ENCODE results near the gene PCCA.
"Not testable (repeated sequence)": the region's sequence is repeated elsewhere in the genome, so short reads cannot be mapped to it uniquely, and the experiment has no call there.

Gene PCCA

GRCh38 chr13:100148422-100148821, 59.5 kb downstream of the PCCA start:
- ATAC-seq: no peak
- no peak for TF ChIP-seq BACH2 (CRISPR knock-in tag; IDR thresholded peaks at IDR 0.05; ENCODE audit: borderline replicate concordance)
- TF ChIP-seq ZNF8 (CRISPR knock-in tag; IDR thresholded peaks at IDR 0.05): no peak
- TF ChIP-seq POU6F1 (CRISPR knock-in tag; IDR thresholded peaks at IDR 0.05; ENCODE audit: borderline replicate concordance, low read depth): no peak

GRCh38 chr13:100149389-100149788, 60.5 kb downstream of the PCCA start:
- TF ChIP-seq ZC3H10 (CRISPR knock-in tag; IDR thresholded peaks at IDR 0.05) (no peak), TSHZ2 (CRISPR knock-in tag; IDR thresholded peaks at IDR 0.05) (no peak), ISL1 (CRISPR knock-in tag; IDR thresholded peaks at IDR 0.05) (no peak), SNAI2 (CRISPR knock-in tag; IDR thresholded peaks at IDR 0.05) (no peak), ZNF8 (CRISPR knock-in tag; IDR thresholded peaks at IDR 0.05) (no peak), ZFP3 (CRISPR knock-in tag; IDR thresholded peaks at IDR 0.05) (no peak), TCF4 (CRISPR knock-in tag; IDR thresholded peaks at IDR 0.05; ENCODE audit: borderline replicate concordance) (no peak), POU6F1 (CRISPR knock-in tag; IDR thresholded peaks at IDR 0.05; ENCODE audit: borderline replicate concordance, low read depth) (no peak), BACH2 (CRISPR knock-in tag; IDR thresholded peaks at IDR 0.05; ENCODE audit: borderline replicate concordance) (no peak), RARB (CRISPR knock-in tag; IDR thresholded peaks at IDR 0.05) (no peak), ZFP30 (CRISPR knock-in tag; IDR thresholded peaks at IDR 0.05) (no peak), CSDC2 (CRISPR knock-in tag; IDR thresholded peaks at IDR 0.05) (no peak), ZNF70 (CRISPR knock-in tag; IDR thresholded peaks at IDR 0.05) (no peak), GLIS3 (CRISPR knock-in tag; IDR thresholded peaks at IDR 0.05) (no peak), OSR1 (CRISPR knock-in tag; IDR thresholded peaks at IDR 0.05) (no peak), CREB5 (CRISPR knock-in tag; IDR thresholded peaks at IDR 0.05; ENCODE audit: low read depth) (no peak), ARNTL (CRISPR knock-in tag; IDR thresholded peaks at IDR 0.05; ENCODE audit: borderline replicate concordance, low read depth) (no peak)
- TF ChIP-seq, protein P1, sequence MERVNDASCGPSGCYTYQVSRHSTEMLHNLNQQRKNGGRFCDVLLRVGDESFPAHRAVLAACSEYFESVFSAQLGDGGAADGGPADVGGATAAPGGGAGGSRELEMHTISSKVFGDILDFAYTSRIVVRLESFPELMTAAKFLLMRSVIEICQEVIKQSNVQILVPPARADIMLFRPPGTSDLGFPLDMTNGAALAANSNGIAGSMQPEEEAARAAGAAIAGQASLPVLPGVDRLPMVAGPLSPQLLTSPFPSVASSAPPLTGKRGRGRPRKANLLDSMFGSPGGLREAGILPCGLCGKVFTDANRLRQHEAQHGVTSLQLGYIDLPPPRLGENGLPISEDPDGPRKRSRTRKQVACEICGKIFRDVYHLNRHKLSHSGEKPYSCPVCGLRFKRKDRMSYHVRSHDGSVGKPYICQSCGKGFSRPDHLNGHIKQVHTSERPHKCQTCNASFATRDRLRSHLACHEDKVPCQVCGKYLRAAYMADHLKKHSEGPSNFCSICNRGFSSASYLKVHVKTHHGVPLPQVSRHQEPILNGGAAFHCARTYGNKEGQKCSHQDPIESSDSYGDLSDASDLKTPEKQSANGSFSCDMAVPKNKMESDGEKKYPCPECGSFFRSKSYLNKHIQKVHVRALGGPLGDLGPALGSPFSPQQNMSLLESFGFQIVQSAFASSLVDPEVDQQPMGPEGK (CRISPR knock-in tag; IDR thresholded peaks at IDR 0.05; ENCODE audit: borderline replicate concordance): no peak
- TF ChIP-seq, protein P2, sequence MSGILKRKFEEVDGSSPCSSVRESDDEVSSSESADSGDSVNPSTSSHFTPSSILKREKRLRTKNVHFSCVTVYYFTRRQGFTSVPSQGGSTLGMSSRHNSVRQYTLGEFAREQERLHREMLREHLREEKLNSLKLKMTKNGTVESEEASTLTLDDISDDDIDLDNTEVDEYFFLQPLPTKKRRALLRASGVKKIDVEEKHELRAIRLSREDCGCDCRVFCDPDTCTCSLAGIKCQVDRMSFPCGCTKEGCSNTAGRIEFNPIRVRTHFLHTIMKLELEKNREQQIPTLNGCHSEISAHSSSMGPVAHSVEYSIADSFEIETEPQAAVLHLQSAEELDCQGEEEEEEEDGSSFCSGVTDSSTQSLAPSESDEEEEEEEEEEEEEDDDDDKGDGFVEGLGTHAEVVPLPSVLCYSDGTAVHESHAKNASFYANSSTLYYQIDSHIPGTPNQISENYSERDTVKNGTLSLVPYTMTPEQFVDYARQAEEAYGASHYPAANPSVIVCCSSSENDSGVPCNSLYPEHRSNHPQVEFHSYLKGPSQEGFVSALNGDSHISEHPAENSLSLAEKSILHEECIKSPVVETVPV (CRISPR knock-in tag; IDR thresholded peaks at IDR 0.05): no peak
- ATAC-seq: no peak

GRCh38 chr13:100150711-100151110, 61.8 kb downstream of the PCCA start:
- not testable (repeated sequence) for ATAC-seq

Data from SK-N-SH treated with all-trans-retinoic acid at 6 μM for 48 hours (cell line).